Stimulated activated CD4-positive, alpha-beta T cell treated with anti-CD3 and anti-CD28 coated beads, Interleukin-12 subunit alpha, Interleukin-12 subunit beta, amount 100 ng/mL, for 48 hours (primary cell): ENCODE measurements around the gene NR5A2.

Source experiments
- DNase-seq, 3 donors: peaks; one replicate each; pipeline ENCODE4 v3.0.0-alpha.2; 2020; ENCODE audit warnings: low read depth in 2 of 3, low spot score in 1 of 3

The NR5A2 gene

GRCh38 chr1:200121421-200121820 lies 93.9 kb downstream of the NR5A2 start:
- DNase-seq = no peak

GRCh38 chr1:200124309-200124708 lies 96.8 kb downstream of the NR5A2 start:
- DNase-seq = no peak

DNA sequence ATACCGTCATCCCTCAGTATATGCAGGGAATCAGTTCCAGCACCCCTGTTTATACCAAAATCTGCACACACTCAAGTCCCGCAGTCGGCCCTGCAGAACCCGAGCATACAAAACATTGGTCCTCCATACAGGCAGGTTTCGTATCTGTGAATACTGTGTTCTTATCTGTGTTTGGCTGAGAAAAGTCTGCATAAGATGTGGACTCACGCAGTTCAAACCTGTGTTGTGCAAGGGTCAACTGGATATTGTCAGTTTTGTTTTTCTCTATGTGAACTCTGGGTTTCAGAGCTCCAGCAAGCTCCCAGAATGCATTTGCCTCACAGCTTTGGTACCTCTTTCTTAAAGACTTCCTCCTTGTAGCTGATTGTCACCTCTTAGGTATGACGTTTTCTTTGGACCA lies 100.6 kb downstream of the NR5A2 start:
- no peak for DNase-seq

- DNase-seq = no peak
Measured at GRCh38 chr1:200128944-200129879, 101.7 kb downstream of the NR5A2 start.

- DNase-seq = no peak
Measured at GRCh38 chr1:200130552-200130951, 103.0 kb downstream of the NR5A2 start.

DNA sequence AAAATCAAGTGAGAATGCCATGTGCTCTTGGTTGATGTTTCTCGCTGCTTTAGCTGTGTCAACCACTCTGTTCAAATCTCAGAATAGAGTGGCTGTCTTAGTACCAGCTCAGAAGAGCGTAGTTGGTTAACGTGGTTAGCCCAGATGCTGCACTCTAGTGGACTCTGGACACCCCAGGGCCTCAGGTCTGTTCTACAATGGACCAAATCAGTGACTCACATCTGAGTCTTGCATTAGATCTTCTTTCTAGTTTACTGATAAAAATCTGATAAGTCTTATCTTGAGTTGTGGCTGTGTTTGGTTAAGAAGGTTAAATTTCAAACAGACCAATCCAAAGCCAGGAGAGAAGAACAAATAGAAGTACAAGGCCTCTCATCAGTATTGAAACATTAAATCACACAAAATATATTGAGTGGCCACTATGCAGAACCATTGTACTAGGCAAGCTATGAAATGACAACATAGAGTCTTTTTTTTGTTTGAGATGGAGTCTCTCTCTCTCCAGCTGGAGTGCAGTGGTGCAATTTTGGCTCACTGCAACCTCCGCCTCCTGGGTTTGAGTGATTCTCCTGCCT lies 104.1 kb downstream of the NR5A2 start:
- no peak for DNase-seq

GRCh38 chr1:200133123-200133522 lies 105.6 kb downstream of the NR5A2 start:
- no peak for DNase-seq

- DNase-seq = no peak
Measured at GRCh38 chr1:200134116-200134515, 106.6 kb downstream of the NR5A2 start.

DNA sequence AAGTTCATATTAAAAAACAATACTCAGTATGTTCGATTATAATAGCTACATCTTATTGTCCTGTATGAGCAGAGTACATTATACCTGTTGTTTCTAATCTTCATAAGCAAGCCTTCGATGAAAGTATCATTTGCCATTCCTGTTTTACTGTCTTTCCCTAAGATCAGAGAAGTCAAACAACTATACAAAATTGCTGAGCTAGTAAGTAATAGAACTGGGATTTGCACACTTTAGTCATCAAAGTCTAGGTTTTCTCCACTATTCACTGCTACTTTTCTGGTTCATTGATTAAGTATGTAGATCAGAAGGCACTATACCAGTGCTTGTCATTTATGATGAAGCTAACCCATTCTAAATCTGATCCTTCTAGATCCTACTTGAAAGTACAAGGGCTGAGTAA lies 108.9 kb downstream of the NR5A2 start:
- DNase-seq = no peak

GRCh38 chr1:200139661-200140250 lies 112.2 kb downstream of the NR5A2 start:
- peak in 1 of 3 donors; percentile 16 for DNase-seq

GRCh38 chr1:200143347-200143746 lies 115.8 kb downstream of the NR5A2 start:
- DNase-seq = no peak

DNA sequence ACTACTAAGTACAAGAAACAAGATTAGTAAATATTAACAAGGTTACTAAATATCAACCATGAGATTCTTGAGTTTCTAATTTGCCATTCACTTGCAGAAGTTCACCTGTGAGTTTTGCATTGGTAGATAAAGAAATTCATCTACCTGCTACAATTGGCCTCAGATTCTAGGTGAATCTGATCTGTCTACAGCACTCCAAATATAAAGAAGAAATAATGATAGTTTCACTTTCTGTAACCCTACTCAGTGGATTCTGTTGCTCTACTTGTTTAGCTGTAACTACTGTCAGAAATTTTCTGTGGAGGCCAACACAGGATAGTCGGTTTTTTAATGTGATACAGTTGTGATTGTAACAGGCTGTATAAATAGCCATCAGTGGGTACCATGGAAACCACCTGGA lies 118.6 kb downstream of the NR5A2 start:
- no peak for DNase-seq

DNA sequence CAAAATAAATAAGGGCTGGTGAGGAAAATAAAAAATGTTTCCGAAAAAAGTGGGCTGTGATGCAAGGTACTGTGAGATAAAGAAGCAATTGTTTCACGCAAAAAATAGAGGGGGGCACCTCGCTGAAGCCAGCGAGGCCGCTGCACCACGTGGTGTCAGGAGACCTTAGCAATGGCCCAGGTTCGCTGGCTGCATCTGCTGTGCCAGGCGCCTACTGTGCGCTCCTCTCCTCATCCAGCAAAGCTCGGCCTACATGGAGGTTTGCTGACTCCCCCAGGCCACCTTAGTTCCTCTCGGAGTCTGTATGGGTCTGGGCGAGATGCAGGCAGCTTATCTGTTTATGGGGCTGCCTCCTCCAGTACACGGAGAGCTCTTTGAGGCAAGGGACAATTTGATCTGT lies 119.6 kb downstream of the NR5A2 start:
- no peak for DNase-seq

DNA sequence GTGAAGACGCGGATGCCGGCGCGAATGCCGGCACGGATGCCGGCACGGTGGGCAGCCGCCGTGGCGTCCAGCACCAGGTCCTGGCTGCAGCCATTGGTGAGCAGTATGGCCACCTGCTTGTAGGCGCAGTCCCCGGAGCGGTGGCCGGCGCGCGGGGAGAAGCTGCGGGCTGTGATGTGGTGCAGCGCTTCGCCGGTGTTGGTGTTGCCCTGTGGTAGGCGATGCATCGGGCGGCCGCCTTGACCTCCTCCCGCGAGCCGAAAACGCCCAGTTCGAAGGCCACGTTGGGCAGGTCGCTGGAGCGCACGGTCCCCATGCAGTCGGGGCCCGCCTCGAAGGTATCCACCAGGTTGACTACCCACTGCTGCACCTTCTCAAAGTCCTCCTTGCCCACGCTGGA lies 120.2 kb downstream of the NR5A2 start:
- no peak for DNase-seq

DNA sequence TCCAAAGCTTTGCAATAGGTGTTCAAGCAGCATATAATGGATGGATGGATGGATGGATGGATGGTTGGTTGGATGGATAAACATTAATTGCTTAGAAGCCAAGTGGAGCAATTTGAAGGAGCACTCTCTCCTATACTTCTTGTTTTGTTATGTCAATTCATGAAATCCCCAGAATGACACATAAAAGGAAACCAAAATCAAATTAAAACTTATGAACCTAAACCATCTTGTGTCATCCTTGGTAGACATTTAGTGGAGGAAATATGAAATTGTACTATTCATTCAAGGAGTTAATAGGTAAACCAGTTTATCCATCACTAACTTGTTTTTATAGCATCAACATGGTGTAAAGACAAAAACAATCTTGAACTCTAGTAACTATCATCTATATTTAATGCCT lies 122.5 kb downstream of the NR5A2 start:
- no peak for DNase-seq

- peak in 1 of 3 donors; percentile 15 for DNase-seq
Measured at GRCh38 chr1:200150721-200151120, 123.2 kb downstream of the NR5A2 start.

DNA sequence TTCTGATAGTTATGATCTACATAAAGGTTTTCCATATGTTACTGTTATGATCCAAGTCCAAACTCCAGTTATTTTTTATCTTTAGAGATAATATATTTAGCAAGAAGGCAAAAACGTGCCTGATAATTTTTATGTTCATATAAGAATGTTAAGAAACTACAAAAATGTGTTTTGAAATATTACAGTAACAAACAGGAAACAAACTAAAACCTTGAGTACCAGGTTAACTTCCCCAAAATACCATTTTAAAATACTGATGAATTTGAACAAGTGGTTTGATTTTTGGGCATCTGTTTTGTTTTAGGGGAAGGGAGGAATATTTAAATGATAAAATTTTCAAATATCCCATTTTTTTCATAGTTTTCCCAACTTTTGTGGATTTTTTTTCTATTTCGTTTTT lies 124.8 kb downstream of the NR5A2 start:
- DNase-seq = no peak

GRCh38 chr1:200153277-200154055 lies 126.0 kb downstream of the NR5A2 start:
- DNase-seq = peak; percentile 20 to 39 (median 37)

- DNase-seq = peak; percentile 22 to 26 (median 26)
Measured at GRCh38 chr1:200154069-200154767, 126.7 kb downstream of the NR5A2 start.

GRCh38 chr1:200157715-200158114 lies 130.2 kb downstream of the NR5A2 start:
- DNase-seq = no peak

DNA sequence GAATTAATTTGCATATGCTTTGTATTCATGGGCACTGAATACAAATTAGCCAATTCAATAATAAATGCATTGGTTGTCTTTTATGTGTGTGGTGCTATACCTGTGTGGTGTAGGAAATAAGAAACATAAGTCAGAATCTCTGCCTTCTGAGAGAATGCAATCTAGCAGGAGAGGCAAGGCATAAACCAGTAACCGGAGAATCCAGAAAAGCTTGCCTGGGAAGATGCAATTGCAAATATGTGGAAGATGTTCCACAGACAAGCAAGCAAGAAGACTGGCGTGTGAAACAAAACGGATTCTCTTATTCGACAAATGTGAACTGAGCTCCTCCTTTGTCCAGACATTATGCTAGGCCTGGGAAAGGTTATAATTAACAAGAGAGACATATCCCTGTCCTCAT lies 134.3 kb downstream of the NR5A2 start:
- DNase-seq = no peak
